ENCODE data around the gene LBP.
"Not testable (repeated sequence)": the region's sequence is repeated elsewhere in the genome, so short reads cannot be mapped to it uniquely, and the experiment has no call there.

Gene LBP

GRCh38 chr20:38350879-38351775 lies 4.8 kb downstream of the LBP start:
- DNase-seq = no peak

- DNase-seq = no peak
Observed at GRCh38 chr20:38353316-38353715, 7.0 kb downstream of the LBP start.

GRCh38 chr20:38354227-38354626 lies 7.9 kb downstream of the LBP start:
- no peak for DNase-seq

- DNase-seq = no peak
Observed at GRCh38 chr20:38355161-38356012, 9.1 kb downstream of the LBP start.

- no peak for DNase-seq
Observed at GRCh38 chr20:38357653-38358207, 11.4 kb downstream of the LBP start.

GRCh38 chr20:38358556-38358955 lies 12.3 kb downstream of the LBP start:
- DNase-seq = no peak

- DNase-seq = no peak
Observed at GRCh38 chr20:38363004-38363747, 16.9 kb downstream of the LBP start.

- no peak for DNase-seq
Observed at GRCh38 chr20:38369389-38369788, 23.1 kb downstream of the LBP start.

GRCh38 chr20:38372806-38373205 lies 26.5 kb downstream of the LBP start:
- no peak for DNase-seq

- DNase-seq = no peak
Observed at GRCh38 chr20:38373231-38373867, 27.1 kb downstream of the LBP start.

GRCh38 chr20:38373898-38374297 lies 27.6 kb downstream of the LBP start:
- DNase-seq = no peak

- DNase-seq = no peak
Observed at GRCh38 chr20:38377039-38377685, 30.9 kb downstream of the LBP start.

- not testable (repeated sequence) for DNase-seq
Observed at GRCh38 chr20:38377838-38378237, 31.6 kb downstream of the LBP start.

GRCh38 chr20:38383147-38383546 lies 36.9 kb downstream of the LBP start:
- no peak for DNase-seq

- DNase-seq = no peak
Observed at GRCh38 chr20:38386004-38386403, 39.7 kb downstream of the LBP start.

- DNase-seq = no peak
Observed at GRCh38 chr20:38386851-38387250, 40.6 kb downstream of the LBP start.

- DNase-seq = no peak
Observed at GRCh38 chr20:38387953-38388352, 41.7 kb downstream of the LBP start.

- DNase-seq = no peak
Observed at GRCh38 chr20:38392356-38392755, 46.1 kb downstream of the LBP start.

- no peak for DNase-seq
Observed at GRCh38 chr20:38393259-38393658, 47.0 kb downstream of the LBP start.

GRCh38 chr20:38395165-38395564 lies 48.9 kb downstream of the LBP start:
- no peak for DNase-seq

- not testable (repeated sequence) for DNase-seq
Observed at GRCh38 chr20:38395751-38396395, 49.6 kb downstream of the LBP start.
